Gastrocnemius medialis (tissue), 4 donors: ENCODE data around the gene CAMTA2. TPM values are rescaled to one million over a fixed set of nuclear protein-coding genes. Genes with fewer than 3 reads are reported as not detected.
A peak's percentile ranks its signal among the peaks of the same experiment; 100 is the strongest.

ENCODE experiments used
- ATAC-seq, 2 donors: fragments of 150-250 bp; one replicate each; pipeline ENCODE4 v1.9.1; 2016
- DNase-seq, 2 donors: peaks; one replicate each; pipeline ENCODE4 v3.0.0-alpha.2; 2019
- H3K27ac ChIP-seq, 4 donors: fragments of 200-600 bp; sonication (generic); 1 replicate in 1 of 4; 2 replicates in 3 of 4; pipeline ENCODE4 v1.5.1; 2016 to 2018; ENCODE audit warnings: mild to moderate bottlenecking in 2 of 4, moderate library complexity in 1 of 4
- H3K27me3 ChIP-seq, 3 donors: fragments of 200-600 bp; sonication (generic) in 2 of 3; 1 replicate in 1 of 3; 2 replicates in 2 of 3; pipeline versions ENCODE4 v1.5.1 to v1.6.0; 2016 to 2019; ENCODE audit warnings: mild to moderate bottlenecking in 1 of 3, moderate library complexity in 1 of 3
- H3K36me3 ChIP-seq, 2 donors: fragments of 200-600 bp; sonication (generic) in 1 of 2; one replicate each; pipeline ENCODE4 v1.5.1; 2017 to 2018
- H3K4me1 ChIP-seq, 2 donors: fragments of 200-600 bp; sonication (generic) in 1 of 2; one replicate each; pipeline ENCODE4 v1.5.1; 2016 to 2017; ENCODE audit warnings: mild to moderate bottlenecking in 2 of 2
- H3K4me3 ChIP-seq, 4 donors: fragments of 200-600 bp; sonication (generic) in 3 of 4; 1 replicate in 1 of 4; 2 replicates in 3 of 4; pipeline ENCODE4 v1.5.1; 2016 to 2019; ENCODE audit warnings: mild to moderate bottlenecking in 2 of 4
- H3K9me3 ChIP-seq, 3 donors: fragments of 200-600 bp; sonication (generic) in 2 of 3; 1 replicate in 1 of 3; 2 replicates in 2 of 3; pipeline ENCODE4 v1.5.1; 2016 to 2019
- POLR2A ChIP-seq, 2 donors: fragments of 450-650 bp; IDR thresholded peaks; one replicate each; pipeline ENCODE4 v1.6.1; 2017; ENCODE audit warnings: antibody characterized with exemption in 2 of 2, mild to moderate bottlenecking in 2 of 2, moderate library complexity in 2 of 2
- in situ Hi-C, 4 donors: fragments of 200-750 bp; cut with MboI; loops; one replicate each; pipeline versions ENCODE4 v1.15.0 to v1.8.0; 2017; ENCODE audit warnings: low sequenced_read_pairs in 4 of 4
- intact Hi-C: fragments of 100-400 bp; cut with DNase I; formaldehyde crosslinking; loops from one replicate; pipeline ENCODE4 v1.15.1; 2023; ENCODE audit warnings: low total_unique reads
- total RNA-seq, 4 donors: library from RNA; depleted of rRNA; stranded (reverse); fragments of >200 nt; gene quantifications; one replicate each; pipeline versions ENCODE4 v1.1.0 to v1.2.3, GENCODE V29; 2016
- TF ChIP-seq, protein P1 (sequence below), 5 experiments: fragments of 450-650 bp in 3 of 5; fragments of 200-600 bp in 2 of 5; sonication (generic) in 2 of 5; IDR thresholded peaks in 4 of 5; conservative IDR thresholded peaks in 1 of 5; 1 replicate in 4 of 5; 2 replicates in 1 of 5; pipeline ENCODE4 v1.5.1; 2016 to 2019; ENCODE audit warnings: antibody characterized with exemption in 5 of 5, mild to moderate bottlenecking in 3 of 5, moderate library complexity in 3 of 5

The CAMTA2 gene
- total RNA-seq, 4 donors from 2014 or later: 19.1 to 46.4 (median 36.4) TPM

DNA sequence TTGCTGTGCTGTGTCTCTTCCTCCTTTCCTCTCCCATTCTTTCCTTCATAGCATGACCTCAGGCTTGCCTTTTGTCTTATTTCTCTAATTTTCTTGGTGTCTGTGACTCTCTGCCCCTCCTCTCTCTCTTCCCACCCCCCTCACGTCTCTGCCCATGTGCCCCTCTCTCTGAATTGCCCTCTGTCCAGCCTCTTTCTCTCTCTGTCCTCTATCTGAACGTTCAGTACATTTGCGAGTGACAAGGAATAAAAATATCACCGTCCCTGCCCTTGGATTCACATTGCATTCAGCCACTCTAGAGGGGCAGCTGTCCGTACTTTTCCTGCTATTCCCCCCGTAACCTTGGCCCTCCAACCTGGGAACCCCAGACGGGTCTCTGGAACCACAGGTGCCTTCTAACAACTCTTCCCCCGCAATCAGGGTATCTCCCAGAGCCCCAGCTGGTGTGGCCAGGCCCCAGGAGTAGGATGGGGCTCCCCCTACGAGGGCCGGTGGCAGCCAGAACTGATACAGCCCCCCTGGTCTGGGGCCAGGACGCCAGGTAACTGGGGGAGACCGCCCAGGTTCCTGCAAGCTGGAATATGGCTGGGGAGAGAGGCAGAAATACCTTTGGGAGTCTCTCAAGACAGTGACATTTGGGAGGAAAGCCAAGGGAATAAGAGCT, 12.1 kb upstream of the CAMTA2 start:
- DNase-seq (no peak), ATAC-seq (no peak)
- no peaks in the 10 kb centered on the region for H3K27me3 ChIP-seq
- no peaks in the 10 kb centered on the region for H3K9me3 ChIP-seq
- peaks cover 44 to 52% of the 10 kb centered on the region in 2 donors for H3K4me1 ChIP-seq
- peak overlapping the region; percentile 80 to 99 (median 96) for H3K4me3 ChIP-seq
- intact Hi-C loops (loop anchor here (1.0 to 5.0 kb wide), 3 partner anchors 51 to 123 kb away; partner anchors contain the start of genes PFN1, RNF167 and SLC25A11), in situ Hi-C loops (no loop called here)
- TF ChIP-seq POLR2A (IDR thresholded peaks at IDR 0.05): no peak
- TF ChIP-seq, protein P1, sequence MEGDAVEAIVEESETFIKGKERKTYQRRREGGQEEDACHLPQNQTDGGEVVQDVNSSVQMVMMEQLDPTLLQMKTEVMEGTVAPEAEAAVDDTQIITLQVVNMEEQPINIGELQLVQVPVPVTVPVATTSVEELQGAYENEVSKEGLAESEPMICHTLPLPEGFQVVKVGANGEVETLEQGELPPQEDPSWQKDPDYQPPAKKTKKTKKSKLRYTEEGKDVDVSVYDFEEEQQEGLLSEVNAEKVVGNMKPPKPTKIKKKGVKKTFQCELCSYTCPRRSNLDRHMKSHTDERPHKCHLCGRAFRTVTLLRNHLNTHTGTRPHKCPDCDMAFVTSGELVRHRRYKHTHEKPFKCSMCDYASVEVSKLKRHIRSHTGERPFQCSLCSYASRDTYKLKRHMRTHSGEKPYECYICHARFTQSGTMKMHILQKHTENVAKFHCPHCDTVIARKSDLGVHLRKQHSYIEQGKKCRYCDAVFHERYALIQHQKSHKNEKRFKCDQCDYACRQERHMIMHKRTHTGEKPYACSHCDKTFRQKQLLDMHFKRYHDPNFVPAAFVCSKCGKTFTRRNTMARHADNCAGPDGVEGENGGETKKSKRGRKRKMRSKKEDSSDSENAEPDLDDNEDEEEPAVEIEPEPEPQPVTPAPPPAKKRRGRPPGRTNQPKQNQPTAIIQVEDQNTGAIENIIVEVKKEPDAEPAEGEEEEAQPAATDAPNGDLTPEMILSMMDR (IDR thresholded peaks at IDR 0.05 in 4 of 5, conservative IDR thresholded peaks at IDR 0.05 in 1 of 5): no peak
- H3K36me3 ChIP-seq: peaks cover 3 to 36% of the 10 kb centered on the region in 2 donors
- H3K27ac ChIP-seq: peak overlapping the region; percentile 98 to 99 (median 99)

DNA sequence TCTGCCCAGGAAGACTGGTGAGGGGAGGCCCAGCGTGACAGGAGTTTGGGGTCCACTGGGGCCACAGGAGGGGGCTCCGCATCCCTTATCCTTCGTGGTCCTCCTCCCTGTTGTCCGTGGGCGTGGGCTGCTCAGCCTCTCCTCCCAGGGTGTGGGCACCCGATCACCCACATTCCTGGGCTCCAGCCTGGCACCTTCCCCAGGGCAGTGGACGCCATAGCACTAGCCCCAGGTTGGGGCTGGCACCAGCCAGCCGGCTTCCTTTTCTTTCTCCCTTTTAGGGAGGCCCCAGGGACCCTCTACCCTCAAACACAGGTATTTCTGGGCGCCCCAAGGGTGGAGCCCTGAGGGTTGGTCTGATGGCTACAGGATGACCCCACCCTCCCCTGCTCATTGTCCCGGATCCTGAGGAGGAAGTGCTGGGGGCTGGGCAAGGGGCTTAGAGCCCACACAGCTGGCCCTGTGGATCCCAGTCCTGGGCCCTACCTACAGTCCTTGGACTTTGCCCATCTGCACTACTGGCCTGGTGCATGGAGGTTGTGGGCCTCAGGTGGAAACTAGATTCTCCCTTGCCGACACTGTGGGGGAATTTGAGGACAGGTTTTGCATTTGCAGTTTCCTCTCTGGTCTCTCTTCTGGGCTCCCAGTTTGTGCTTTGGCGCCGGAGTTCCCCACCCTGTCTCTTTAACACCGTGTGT, 11.4 kb upstream of the CAMTA2 start:
- in situ Hi-C loops: no loop called here
- H3K9me3 ChIP-seq: no peaks in the 10 kb centered on the region
- H3K36me3 ChIP-seq: peaks cover 0 to 29% of the 10 kb centered on the region in 2 donors
- peaks cover 44 to 51% of the 10 kb centered on the region in 2 donors for H3K4me1 ChIP-seq
- no peaks in the 10 kb centered on the region for H3K27me3 ChIP-seq
- ATAC-seq (no peak), DNase-seq (peak in 1 of 2 donors; percentile 42)
- intact Hi-C loops: no loop called here
- TF ChIP-seq POLR2A (IDR thresholded peaks at IDR 0.05): peak in 1 of 2 donors; percentile 19
- TF ChIP-seq, protein P1 (IDR thresholded peaks at IDR 0.05 in 4 of 5, conservative IDR thresholded peaks at IDR 0.05 in 1 of 5): no peak
- peak overlapping the region; percentile 98 to 99 (median 99) for H3K27ac ChIP-seq
- peak overlapping the region; percentile 80 to 99 (median 96) for H3K4me3 ChIP-seq

DNA sequence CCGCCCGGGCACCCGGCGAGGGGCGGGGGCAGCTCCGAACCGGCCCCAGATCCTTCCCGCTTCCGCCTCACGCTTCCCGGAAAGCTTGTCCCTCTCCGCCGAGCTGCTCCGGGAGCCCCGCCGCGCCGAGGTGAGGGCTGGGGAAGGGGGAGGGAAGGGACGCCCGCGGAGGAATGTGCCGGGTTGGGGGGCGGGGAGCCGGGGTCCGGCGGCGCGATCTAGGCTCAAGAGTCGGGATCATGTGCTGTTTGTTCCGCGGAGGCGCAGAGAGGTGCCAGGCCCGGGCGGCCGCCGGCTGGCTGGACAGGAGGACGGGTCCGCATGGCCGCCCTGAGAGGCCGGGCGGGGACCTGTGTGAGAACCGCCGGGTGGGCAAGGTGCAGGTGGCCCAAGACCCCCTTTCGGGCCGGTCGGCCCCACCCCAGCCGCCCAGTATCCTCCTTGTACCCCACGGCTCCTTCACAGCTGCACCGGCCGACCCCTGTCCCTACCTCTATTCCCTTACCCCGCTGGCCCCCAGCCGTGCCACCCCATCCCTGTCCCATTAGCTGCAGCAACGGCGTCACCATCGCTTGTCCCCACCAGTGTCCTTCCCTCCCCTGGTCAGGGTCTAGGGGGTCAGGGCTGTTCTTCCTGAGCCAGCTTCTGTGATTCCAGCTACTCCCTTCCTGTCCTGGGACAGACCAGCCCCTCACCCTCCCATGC, 10.7 kb upstream of the CAMTA2 start:
- intact Hi-C loops: no loop called here
- Histone ChIP-seq H3K4me3 (peak overlapping the region; percentile 80 to 99 (median 96)), H3K9me3 (no peaks in the 10 kb centered on the region), H3K4me1 (peaks cover 44 to 46% of the 10 kb centered on the region in 2 donors), H3K27ac (peak overlapping the region; percentile 98 to 99 (median 99)), H3K36me3 (peaks cover 0 to 22% of the 10 kb centered on the region in 2 donors), H3K27me3 (no peaks in the 10 kb centered on the region)
- TF ChIP-seq, protein P1 (IDR thresholded peaks at IDR 0.05 in 4 of 5, conservative IDR thresholded peaks at IDR 0.05 in 1 of 5): no peak
- peak; percentile 81 to 82 for TF ChIP-seq POLR2A (IDR thresholded peaks at IDR 0.05)
- ATAC-seq (peak; percentile 7 to 9), DNase-seq (peak; percentile 50 to 67)
- in situ Hi-C loops: no loop called here

DNA sequence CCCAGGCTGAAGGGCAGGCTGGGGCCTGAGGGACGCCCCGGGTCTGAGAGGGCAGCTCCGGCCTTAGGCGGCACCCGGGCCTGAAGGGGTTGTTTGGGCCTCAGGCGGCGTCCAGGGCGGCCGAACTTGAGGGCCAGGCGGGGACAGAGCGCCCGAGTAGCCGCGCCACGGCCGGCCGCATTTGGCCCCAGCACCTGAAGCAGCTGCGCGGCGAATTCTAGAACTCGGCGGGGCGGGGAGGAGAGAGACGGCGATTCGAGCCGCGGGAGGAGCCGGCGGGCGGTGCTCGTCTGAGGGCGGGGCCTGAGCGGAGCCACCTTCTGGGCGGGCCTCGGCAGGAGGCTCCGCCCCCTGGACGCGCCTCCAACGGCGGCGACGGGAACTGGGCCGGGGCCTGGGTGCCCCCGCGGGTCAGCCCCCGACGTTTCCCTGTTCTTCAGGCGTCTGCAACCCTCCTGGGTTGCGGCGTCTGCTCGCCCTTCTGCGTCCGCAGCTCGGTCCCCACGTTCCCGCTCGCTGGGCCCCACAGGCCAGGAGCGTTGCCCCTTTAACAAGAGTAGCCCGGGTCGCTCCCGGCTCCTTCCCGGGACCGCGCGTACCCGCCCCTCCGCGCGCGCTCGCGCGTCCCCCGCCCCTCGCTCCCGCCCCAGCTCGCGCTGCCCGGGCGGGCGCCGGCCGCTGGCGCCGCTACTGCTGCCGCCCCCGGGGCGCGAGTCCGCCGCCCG, 10.0 kb upstream of the CAMTA2 start, which contains the start of the genes INCA1 and KIF1C:
INCA1 (minus strand) TSS at position 221 of the 725 bp plus-strand sequence. CDS start 3,085 bp downstream, outside the sequence.
KIF1C (plus strand) TSS at position 649 of the 725 bp plus-strand sequence. CDS start 2,297 bp downstream, outside the sequence.
- peaks cover 0 to 15% of the 10 kb centered on the region in 2 donors for H3K36me3 ChIP-seq
- in situ Hi-C loops: no loop called here
- intact Hi-C loops: loop anchor here (2.0 kb wide), 1 partner anchor 201 kb away; the partner anchor contains the start of gene PSMB6
- H3K9me3 ChIP-seq: no peaks in the 10 kb centered on the region
- ATAC-seq: peak; percentile 62 to 68
- no peaks in the 10 kb centered on the region for H3K27me3 ChIP-seq
- peak; percentile 93 to 94 for DNase-seq
- peak within 1 kb of the TSS; percentile 80 to 99 (median 96) for H3K4me3 ChIP-seq
- peak; percentile 86 to 88 for TF ChIP-seq POLR2A (IDR thresholded peaks at IDR 0.05)
- TF ChIP-seq, protein P1 (IDR thresholded peaks at IDR 0.05 in 4 of 5, conservative IDR thresholded peaks at IDR 0.05 in 1 of 5): peak in 2 of 5 experiments; percentile 37 to 47
- H3K4me1 ChIP-seq: peaks cover 38 to 40% of the 10 kb centered on the region in 2 donors
- peak within 1 kb of the TSS; percentile 98 to 99 (median 99) for H3K27ac ChIP-seq
